HEK293 (cell line): ENCODE measurements around the gene ACOX2.

Experiments
- ATF2 ChIP-seq: fragments of 450-650 bp; formaldehyde crosslinking; IDR thresholded peaks from 2 replicates; pipeline ENCODE4 v1.5.1; 2016; ENCODE audit warnings: missing biosample characterization, missing genetic modification characterization, low read depth
- EGR2 ChIP-seq: fragments of 450-650 bp; formaldehyde crosslinking; IDR thresholded peaks from 2 replicates; pipeline ENCODE4 v1.5.1; 2016; ENCODE audit warnings: low read depth, missing biosample characterization, missing genetic modification characterization
- GLIS1 ChIP-seq: fragments of 450-650 bp; formaldehyde crosslinking; IDR thresholded peaks from 2 replicates; pipeline ENCODE4 v1.5.1; 2016; ENCODE audit warnings: missing biosample characterization, missing genetic modification characterization
- HOXA7 ChIP-seq: sonication (generic); formaldehyde crosslinking; IDR thresholded peaks from 2 replicates; pipeline ENCODE4 v1.8.1; 2022; ENCODE audit warnings: missing genetic modification reagents, borderline replicate concordance
- KLF1 ChIP-seq: fragments of 450-650 bp; formaldehyde crosslinking; IDR thresholded peaks from 2 replicates; pipeline ENCODE4 v1.5.1; 2016; ENCODE audit warnings: missing biosample characterization, missing genetic modification characterization
- PATZ1 ChIP-seq: fragments of 450-650 bp; formaldehyde crosslinking; IDR thresholded peaks from 2 replicates; pipeline ENCODE4 v1.5.1; 2016; ENCODE audit warnings: missing biosample characterization, missing genetic modification characterization
- PRDM1 ChIP-seq: fragments of 450-650 bp; formaldehyde crosslinking; IDR thresholded peaks from 2 replicates; pipeline ENCODE4; 2016; ENCODE audit warnings: missing biosample characterization, missing genetic modification characterization
- SCRT2 ChIP-seq: fragments of 450-650 bp; formaldehyde crosslinking; IDR thresholded peaks from 2 replicates; pipeline ENCODE4 v1.5.1; 2016; ENCODE audit warnings: missing biosample characterization, missing genetic modification characterization
- SP3 ChIP-seq: fragments of 450-650 bp; formaldehyde crosslinking; IDR thresholded peaks from 2 replicates; pipeline ENCODE4 v1.5.1; 2016; ENCODE audit warnings: missing biosample characterization, missing genetic modification characterization
- YY2 ChIP-seq: fragments of 450-650 bp; formaldehyde crosslinking; IDR thresholded peaks from 2 replicates; pipeline ENCODE4 v1.5.1; 2016; ENCODE audit warnings: missing biosample characterization, missing genetic modification characterization
- ZBTB17 ChIP-seq: fragments of 450-650 bp; formaldehyde crosslinking; IDR thresholded peaks from 2 replicates; pipeline ENCODE4 v1.5.1; 2016; ENCODE audit warnings: missing biosample characterization, missing genetic modification characterization
- ZBTB48 ChIP-seq: fragments of 450-650 bp; formaldehyde crosslinking; IDR thresholded peaks from 2 replicates; pipeline ENCODE4 v1.5.1; 2016; ENCODE audit warnings: missing biosample characterization, missing genetic modification characterization
- ZBTB6 ChIP-seq: fragments of 450-650 bp; formaldehyde crosslinking; IDR thresholded peaks from 2 replicates; pipeline ENCODE4 v1.5.1; 2017; ENCODE audit warnings: missing biosample characterization, missing genetic modification characterization
- ZIC2 ChIP-seq: fragments of 450-650 bp; formaldehyde crosslinking; IDR thresholded peaks from 2 replicates; pipeline ENCODE4 v1.5.1; 2016; ENCODE audit warnings: missing biosample characterization, missing genetic modification characterization
- ZNF132 ChIP-seq: fragments of 450-650 bp; formaldehyde crosslinking; IDR thresholded peaks from 2 replicates; pipeline ENCODE4 v1.5.1; 2017; ENCODE audit warnings: missing biosample characterization, missing genetic modification characterization, borderline replicate concordance
- ZNF138 ChIP-seq: fragments of 450-650 bp; formaldehyde crosslinking; IDR thresholded peaks from 2 replicates; pipeline ENCODE4 v1.5.1; 2016; ENCODE audit warnings: missing biosample characterization, missing genetic modification characterization, borderline replicate concordance
- ZNF157 ChIP-seq: fragments of 450-650 bp; formaldehyde crosslinking; IDR thresholded peaks from 2 replicates; pipeline ENCODE4 v1.5.1; 2016; ENCODE audit warnings: missing biosample characterization, missing genetic modification characterization
- ZNF16 ChIP-seq: fragments of 450-650 bp; formaldehyde crosslinking; IDR thresholded peaks from 2 replicates; pipeline ENCODE4 v1.5.1; 2016; ENCODE audit warnings: low read depth, missing biosample characterization, missing genetic modification characterization
- ZNF19 ChIP-seq: fragments of 450-650 bp; formaldehyde crosslinking; IDR thresholded peaks from 2 replicates; pipeline ENCODE4; 2016; ENCODE audit warnings: missing biosample characterization, missing genetic modification characterization, low read depth
- ZNF26 ChIP-seq: fragments of 450-650 bp; formaldehyde crosslinking; IDR thresholded peaks from 2 replicates; pipeline ENCODE4 v1.5.1; 2016; ENCODE audit warnings: missing biosample characterization, missing genetic modification characterization
- ZNF280C ChIP-seq: fragments of 450-650 bp; formaldehyde crosslinking; IDR thresholded peaks from 2 replicates; pipeline ENCODE4 v1.5.1; 2016; ENCODE audit warnings: missing biosample characterization, missing genetic modification characterization
- ZNF311 ChIP-seq: fragments of 450-650 bp; formaldehyde crosslinking; IDR thresholded peaks from 2 replicates; pipeline ENCODE4 v1.5.1; 2017; ENCODE audit warnings: missing biosample characterization, missing genetic modification characterization, borderline replicate concordance
- ZNF548 ChIP-seq: fragments of 450-650 bp; formaldehyde crosslinking; IDR thresholded peaks from 2 replicates; pipeline ENCODE4 v1.5.1; 2016; ENCODE audit warnings: missing biosample characterization, missing genetic modification characterization
- ZNF596 ChIP-seq: fragments of 450-650 bp; IDR thresholded peaks from 2 replicates; pipeline ENCODE4 v1.5.0; 2018; ENCODE audit warnings: missing biosample characterization, mild to moderate bottlenecking, missing genetic modification characterization, moderate library complexity
- ZNF645 ChIP-seq: fragments of 450-650 bp; formaldehyde crosslinking; IDR thresholded peaks from 2 replicates; pipeline ENCODE4; 2016; ENCODE audit warnings: missing biosample characterization, missing genetic modification characterization
- ZNF658 ChIP-seq: fragments of 450-650 bp; formaldehyde crosslinking; IDR thresholded peaks from 2 replicates; pipeline ENCODE4; 2016; ENCODE audit warnings: missing biosample characterization, missing genetic modification characterization
- ZNF692 ChIP-seq: fragments of 450-650 bp; formaldehyde crosslinking; IDR thresholded peaks from 2 replicates; pipeline ENCODE4 v1.5.1; 2016; ENCODE audit warnings: missing biosample characterization, missing genetic modification characterization
- ZNF707 ChIP-seq: fragments of 450-650 bp; formaldehyde crosslinking; IDR thresholded peaks from 2 replicates; pipeline ENCODE4 v1.5.1; 2016; ENCODE audit warnings: missing biosample characterization, missing genetic modification characterization
- ZNF830 ChIP-seq: fragments of 450-650 bp; IDR thresholded peaks from 2 replicates; pipeline ENCODE4 v1.5.0; 2018; ENCODE audit warnings: missing biosample characterization, missing genetic modification characterization, low read depth, mild to moderate bottlenecking, moderate library complexity
- ZXDB ChIP-seq: fragments of 450-650 bp; formaldehyde crosslinking; IDR thresholded peaks from 2 replicates; pipeline ENCODE4 v1.5.1; 2016; ENCODE audit warnings: missing biosample characterization, missing genetic modification characterization

Gene ACOX2

GRCh38 chr3:58532794-58533220, 4.2 kb downstream of the ACOX2 start (continued):
- TF ChIP-seq EGR2 (tag by site-specific recombination) (no peak), ZNF16 (tag by site-specific recombination) (no peak), ZBTB17 (no peak), YY2 (no peak), ZNF548 (tag by site-specific recombination) (no peak), ZNF658 (no peak), SP3 (tag by site-specific recombination) (no peak), ZIC2 (peak; percentile 75), ZNF26 (tag by site-specific recombination) (no peak), ZNF157 (tag by site-specific recombination) (no peak), ZNF645 (no peak), ZNF132 (no peak), ZNF830 (tag by site-specific recombination) (no peak), PRDM1 (no peak), ZNF692 (0 out of 2 replicates have a peak, but pooled peaks have one; percentile 30), ZNF596 (tag by site-specific recombination) (no peak), ATF2 (tag by site-specific recombination) (no peak), ZNF138 (tag by site-specific recombination) (no peak), ZNF19 (tag by site-specific recombination) (no peak), PATZ1 (peak; percentile 31; the same call in 1 of the 2 replicates), ZXDB (tag by site-specific recombination) (peak; percentile 53; the same call in 1 of the 2 replicates), ZNF707 (no peak), KLF1 (tag by site-specific recombination) (no peak), GLIS1 (tag by site-specific recombination) (peak; percentile 36), ZNF280C (tag by site-specific recombination) (no peak), ZNF311 (tag by site-specific recombination) (no peak), SCRT2 (tag by site-specific recombination) (no peak), HOXA7 (no peak), ZBTB6 (tag by site-specific recombination) (no peak), ZBTB48 (tag by site-specific recombination) (no peak)
